DMS 273 (cell line): ENCODE results near the gene TCAP.

Experiments used
- DNase-seq: peaks from one replicate; lab custom pipeline; 2025; ENCODE audit not compliant: unreplicated experiment; lab: John Stamatoyannopoulos, UW

TCAP gene

GRCh38 chr17:39666231-39666600, 1.1 kb downstream of the TCAP start:
- peak; percentile 43 for DNase-seq

- peak; percentile 38 for DNase-seq
Observed at GRCh38 chr17:39666601-39667261, 1.6 kb downstream of the TCAP start.

GRCh38 chr17:39667262-39667944, 2.3 kb downstream of the TCAP start:
- DNase-seq = peak; percentile 38

- DNase-seq = peak; percentile 91
Observed at GRCh38 chr17:39667945-39668924, 3.1 kb downstream of the TCAP start, which contains the start of gene PNMT. Gene PNMT (plus strand): TSS chr17:39668453. CDS start chr17:39668476, 23 bp downstream.

- no peak for DNase-seq
Observed at GRCh38 chr17:39669897-39670735, 5.0 kb downstream of the TCAP start.

- no peak for DNase-seq
Observed at GRCh38 chr17:39670746-39671145, 5.6 kb downstream of the TCAP start.

- DNase-seq = peak; percentile 71
Observed at GRCh38 chr17:39671651-39672521, 6.7 kb downstream of the TCAP start.

GRCh38 chr17:39672522-39673334, 7.6 kb downstream of the TCAP start:
- no peak for DNase-seq

- no peak for DNase-seq
Observed at GRCh38 chr17:39673335-39674081, 8.4 kb downstream of the TCAP start.

GRCh38 chr17:39674179-39674578, 9.0 kb downstream of the TCAP start:
- no peak for DNase-seq

GRCh38 chr17:39674702-39675389, 9.7 kb downstream of the TCAP start:
- DNase-seq = peak; percentile 41

GRCh38 chr17:39675390-39676082, 10.4 kb downstream of the TCAP start:
- DNase-seq = no peak

GRCh38 chr17:39676198-39676819, 11.2 kb downstream of the TCAP start:
- peak; percentile 48 for DNase-seq

- DNase-seq = no peak
Observed at GRCh38 chr17:39677072-39677471, 11.9 kb downstream of the TCAP start.

- DNase-seq = peak; percentile 42
Observed at GRCh38 chr17:39677542-39678339, 12.6 kb downstream of the TCAP start.
